HepG2 (cell line): ENCODE measurements around the gene ARAP1.

Experiments
- CBFB ChIP-seq: sonication (generic); formaldehyde crosslinking; IDR thresholded peaks from 2 replicates; pipeline ENCODE4 v1.4.0; 2020; ENCODE audit warnings: missing genetic modification reagents
- CTCF ChIP-seq: sonication (generic); formaldehyde crosslinking; IDR thresholded peaks from 2 replicates; pipeline ENCODE4 v1.5.0; 2020; ENCODE audit warnings: mild to moderate bottlenecking, missing genetic modification reagents, moderate library complexity
- NCOA1 ChIP-seq: sonication (generic); formaldehyde crosslinking; IDR thresholded peaks from 2 replicates; pipeline ENCODE4 v1.9.0; 2021; ENCODE audit warnings: missing genetic modification reagents
- TAF1 ChIP-seq: sonication (generic); formaldehyde crosslinking; IDR thresholded peaks from 2 replicates; pipeline ENCODE4 v1.4.0; 2020; ENCODE audit warnings: missing genetic modification reagents
- TRAFD1 ChIP-seq: sonication (generic); formaldehyde crosslinking; IDR thresholded peaks from 2 replicates; pipeline ENCODE4 v1.5.1; 2020; ENCODE audit warnings: missing genetic modification reagents, mild to moderate bottlenecking, borderline replicate concordance
- U2AF1 ChIP-seq: fragments of 200-400 bp; formaldehyde crosslinking; optimal IDR thresholded peaks from 2 replicates; pipeline ENCODE3; 2017; ENCODE audit warnings: mild to moderate bottlenecking, low read depth, low read length
- ZNF431 ChIP-seq: sonication (generic); formaldehyde crosslinking; IDR thresholded peaks from 2 replicates; pipeline ENCODE4 v1.9.0; 2022; ENCODE audit warnings: missing genetic modification reagents, low read depth, mild to moderate bottlenecking, borderline replicate concordance
- ZNF512 ChIP-seq: sonication (generic); formaldehyde crosslinking; IDR thresholded peaks from 2 replicates; pipeline ENCODE4 v1.4.0; 2020; ENCODE audit warnings: mild to moderate bottlenecking, missing genetic modification reagents

- TF ChIP-seq TAF1 (CRISPR knock-in tag) (no peak), TRAFD1 (no peak), ZNF512 (CRISPR knock-in tag) (no peak), ZNF431 (CRISPR knock-in tag) (no peak), CTCF (CRISPR knock-in tag) (no peak), U2AF1 (no peak), CBFB (CRISPR knock-in tag) (no peak), NCOA1 (CRISPR knock-in tag) (no peak)
These were observed 49.5 kb downstream of the ARAP1 start for GRCh38 chr11:72702577-72703241.
